OCI-LY3 (cell line): ENCODE results near the gene SLC22A12.

Experiments
- H2AFZ ChIP-seq: fragments of 200-600, 300-600 bp; shearing (Covaris generic); 2 replicates; pipeline ENCODE4 v1.6.0; 2014; ENCODE audit warnings: antibody characterized with exemption, low read depth, low read length
- H3K27ac ChIP-seq: fragments of 200-600, 300-600 bp; sonication (generic); 2 replicates; pipeline ENCODE4 v1.5.1; 2014; ENCODE audit warnings: mild to moderate bottlenecking, low read length, moderate library complexity, mixed read lengths
- H3K27me3 ChIP-seq: fragments of 200-600, 300-600 bp; sonication (generic); 2 replicates; pipeline ENCODE4 v1.6.1; 2014; ENCODE audit warnings: low read depth, low read length, mixed read lengths
- H3K36me3 ChIP-seq: fragments of 200-600, 300-600 bp; sonication (generic); replicated peaks from 2 replicates; pipeline ENCODE3; 2014; ENCODE audit warnings: low read depth, low read length, mixed read lengths
- H3K4me1 ChIP-seq: fragments of 300-600, 200-600 bp; sonication (generic); 2 replicates; pipeline ENCODE4 v1.6.1; 2014; ENCODE audit warnings: low read length, mixed read lengths
- H3K4me2 ChIP-seq: fragments of 200-600, 300-600 bp; sonication (generic); 2 replicates; pipeline ENCODE4 v1.6.1; 2014; ENCODE audit warnings: low read length, mixed read lengths
- H3K4me3 ChIP-seq: fragments of 300-600, 200-600 bp; sonication (generic); 2 replicates; pipeline ENCODE4 v1.5.1; 2014; ENCODE audit warnings: antibody characterized with exemption, mild to moderate bottlenecking, low read length, moderate library complexity
- H3K79me2 ChIP-seq: fragments of 300-600, 200-600 bp; shearing (Covaris generic); 2 replicates; pipeline ENCODE4 v1.6.1; 2014; ENCODE audit warnings: mild to moderate bottlenecking, low read length, mixed read lengths
- H3K9ac ChIP-seq: fragments of 300-600, 200-600 bp; shearing (Covaris generic); 2 replicates; pipeline ENCODE4 v1.6.0; 2014; ENCODE audit warnings: mild to moderate bottlenecking, low read length, moderate library complexity
- H3K9me3 ChIP-seq: fragments of 200-600, 300-600 bp; shearing (Covaris generic); 2 replicates; pipeline ENCODE4 v1.6.1; 2014; ENCODE audit warnings: low read length, mixed read lengths; ENCODE audit not compliant: insufficient read depth
- H4K20me1 ChIP-seq: fragments of 200-600, 300-600 bp; sonication (generic); 2 replicates; pipeline ENCODE4 v1.6.1; 2016; ENCODE audit warnings: low read length, mixed read lengths; ENCODE audit not compliant: insufficient read depth
- CTCF ChIP-seq: fragments of 200-600, 300-600 bp; sonication (generic); IDR thresholded peaks from 2 replicates; pipeline ENCODE4 v1.5.1; 2014; ENCODE audit warnings: antibody characterized with exemption, low read length, low read depth
- EZH2phosphoT487 ChIP-seq: fragments of 200-600 bp; shearing (Covaris generic); IDR thresholded peaks from 2 replicates; pipeline ENCODE4 v1.6.1; 2018; ENCODE audit warnings: antibody characterized with exemption, mixed run types, low read depth

SLC22A12 gene

GRCh38 chr11:64568041-64568571, 22.9 kb upstream of the SLC22A12 start:
- no peaks in the 10 kb centered on the region for H4K20me1 ChIP-seq
- no peaks in the 10 kb centered on the region for H3K36me3 ChIP-seq
- H3K9me3 ChIP-seq = no peaks in the 10 kb centered on the region
- no peak overlapping the region for H3K9ac ChIP-seq
- TF ChIP-seq CTCF (no peak), EZH2phosphoT487 (no peak)
- H2AFZ ChIP-seq = no peak overlapping the region
- H3K27ac ChIP-seq = no peak overlapping the region
- H3K79me2 ChIP-seq = no peaks in the 10 kb centered on the region
- H3K27me3 ChIP-seq = peaks cover 9% of the 10 kb centered on the region; the same call in 1 of the 2 replicates
- no peak overlapping the region for H3K4me2 ChIP-seq
- no peak overlapping the region for H3K4me3 ChIP-seq
- 0 out of 2 replicates have a peak, but pooled peaks cover 5% of the 10 kb centered on the region for H3K4me1 ChIP-seq

- TF ChIP-seq CTCF (no peak), EZH2phosphoT487 (no peak)
- no peak overlapping the region for H3K4me3 ChIP-seq
Observed at GRCh38 chr11:64568584-64569140, 22.4 kb upstream of the SLC22A12 start.

GRCh38 chr11:64569300-64569970, 21.6 kb upstream of the SLC22A12 start:
- Histone ChIP-seq H3K79me2 (no peaks in the 10 kb centered on the region), H3K27me3 (peaks cover 16% of the 10 kb centered on the region), H3K27ac (no peak overlapping the region), H3K4me1 (0 out of 2 replicates have a peak, but pooled peaks cover 5% of the 10 kb centered on the region), H3K36me3 (no peaks in the 10 kb centered on the region), H3K4me3 (no peak overlapping the region), H3K9me3 (no peaks in the 10 kb centered on the region), H2AFZ (no peak overlapping the region), H3K4me2 (no peak overlapping the region), H4K20me1 (no peaks in the 10 kb centered on the region), H3K9ac (no peak overlapping the region)
- TF ChIP-seq CTCF (no peak), EZH2phosphoT487 (no peak)

More at GRCh38 chr11:64568584-64569140, 22.4 kb upstream of the SLC22A12 start:
- Histone ChIP-seq H3K27me3 (peaks cover 11% of the 10 kb centered on the region), H3K36me3 (no peaks in the 10 kb centered on the region), H3K4me1 (0 out of 2 replicates have a peak, but pooled peaks cover 5% of the 10 kb centered on the region), H2AFZ (no peak overlapping the region), H4K20me1 (no peaks in the 10 kb centered on the region), H3K4me2 (no peak overlapping the region), H3K9ac (no peak overlapping the region), H3K79me2 (no peaks in the 10 kb centered on the region), H3K27ac (no peak overlapping the region), H3K9me3 (no peaks in the 10 kb centered on the region)

- no peaks in the 10 kb centered on the region for H4K20me1 ChIP-seq
- no peaks in the 10 kb centered on the region for H3K36me3 ChIP-seq
- no peak overlapping the region for H2AFZ ChIP-seq
- H3K9ac ChIP-seq = no peak overlapping the region
- TF ChIP-seq CTCF = no peak
- TF ChIP-seq EZH2phosphoT487 = no peak
- peaks cover 23% of the 10 kb centered on the region for H3K27me3 ChIP-seq
- no peaks in the 10 kb centered on the region for H3K79me2 ChIP-seq
- H3K9me3 ChIP-seq = no peaks in the 10 kb centered on the region
- H3K27ac ChIP-seq = no peak overlapping the region
- no peak overlapping the region for H3K4me3 ChIP-seq
- H3K4me2 ChIP-seq = no peak overlapping the region
- 0 out of 2 replicates have a peak, but pooled peaks cover 5% of the 10 kb centered on the region for H3K4me1 ChIP-seq
Observed at GRCh38 chr11:64570341-64570740, 20.7 kb upstream of the SLC22A12 start.
